GM19397 (cell line): ENCODE data around the gene KDM4B.
"Not testable (repeated sequence)": the region's sequence is repeated elsewhere in the genome, so short reads cannot be mapped to it uniquely, and the experiment has no call there.

Experiments
- ATAC-seq: cut with Tn5 transposase; IDR thresholded peaks from one replicate; pipeline ENCODE4 v1.9.1; 2021; ENCODE audit warnings: mild to moderate bottlenecking, moderate library complexity; ENCODE audit not compliant: unreplicated experiment

Gene KDM4B

GRCh38 chr19:5160158-5160795, 191.4 kb downstream of the KDM4B start:
- ATAC-seq, result not testable (repeated sequence)

GRCh38 chr19:5164845-5165696, 196.2 kb downstream of the KDM4B start:
- ATAC-seq, result not testable (repeated sequence)

- ATAC-seq, result no peak
These were observed 196.7 kb downstream of the KDM4B start for GRCh38 chr19:5165697-5166019.

- ATAC-seq, result no peak
These were observed 197.3 kb downstream of the KDM4B start for GRCh38 chr19:5166262-5166661.

GRCh38 chr19:5170329-5170745, 201.4 kb downstream of the KDM4B start:
- ATAC-seq, result no peak

- ATAC-seq, result no peak
These were observed 202.8 kb downstream of the KDM4B start for GRCh38 chr19:5171711-5172110.

GRCh38 chr19:5172859-5173630, 204.1 kb downstream of the KDM4B start:
- ATAC-seq, result no peak

GRCh38 chr19:5173993-5174392, 205.1 kb downstream of the KDM4B start:
- ATAC-seq, result no peak

- no peak for ATAC-seq
These were observed 209.0 kb downstream of the KDM4B start for GRCh38 chr19:5177745-5178450.

- ATAC-seq, result no peak
These were observed 209.9 kb downstream of the KDM4B start for GRCh38 chr19:5178841-5179240.

- ATAC-seq, result no peak
These were observed 210.3 kb downstream of the KDM4B start for GRCh38 chr19:5179256-5179655.

GRCh38 chr19:5181329-5181728, 212.4 kb downstream of the KDM4B start:
- no peak for ATAC-seq

- no peak for ATAC-seq
These were observed 213.8 kb downstream of the KDM4B start for GRCh38 chr19:5182751-5183150.

GRCh38 chr19:5183616-5184015, 214.7 kb downstream of the KDM4B start:
- no peak for ATAC-seq

- no peak for ATAC-seq
These were observed 216.0 kb downstream of the KDM4B start for GRCh38 chr19:5184930-5185329.

- ATAC-seq, result no peak
These were observed 217.6 kb downstream of the KDM4B start for GRCh38 chr19:5186293-5187050.

- no peak for ATAC-seq
These were observed 219.8 kb downstream of the KDM4B start for GRCh38 chr19:5188548-5189317.

GRCh38 chr19:5189318-5189607, 220.3 kb downstream of the KDM4B start:
- ATAC-seq, result no peak

GRCh38 chr19:5191091-5191490, 222.2 kb downstream of the KDM4B start:
- ATAC-seq, result no peak

- ATAC-seq, result no peak
These were observed 223.7 kb downstream of the KDM4B start for GRCh38 chr19:5192568-5192967.
